ENCODE results near the gene CFAP119.

DNA sequence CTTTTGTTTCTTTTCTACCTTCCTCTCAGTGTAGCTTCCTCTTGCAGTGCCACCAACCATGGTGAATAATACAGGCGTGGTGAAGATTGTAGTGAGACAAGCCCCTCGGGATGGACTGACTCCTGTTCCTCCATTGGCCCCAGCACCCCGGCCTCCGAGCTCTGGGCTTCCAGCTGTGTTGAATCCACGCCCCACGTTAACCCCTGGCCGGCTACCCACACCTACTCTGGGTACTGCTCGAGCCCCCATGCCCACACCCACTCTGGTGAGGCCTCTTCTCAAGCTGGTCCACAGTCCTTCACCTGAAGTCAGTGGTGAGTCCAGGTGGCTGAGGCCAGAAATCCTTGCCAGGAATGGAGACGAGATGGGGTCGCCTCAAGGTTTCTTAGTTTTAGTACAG is 38.9 kb downstream of the CFAP119 start:
- TF ChIP-seq, protein P1, sequence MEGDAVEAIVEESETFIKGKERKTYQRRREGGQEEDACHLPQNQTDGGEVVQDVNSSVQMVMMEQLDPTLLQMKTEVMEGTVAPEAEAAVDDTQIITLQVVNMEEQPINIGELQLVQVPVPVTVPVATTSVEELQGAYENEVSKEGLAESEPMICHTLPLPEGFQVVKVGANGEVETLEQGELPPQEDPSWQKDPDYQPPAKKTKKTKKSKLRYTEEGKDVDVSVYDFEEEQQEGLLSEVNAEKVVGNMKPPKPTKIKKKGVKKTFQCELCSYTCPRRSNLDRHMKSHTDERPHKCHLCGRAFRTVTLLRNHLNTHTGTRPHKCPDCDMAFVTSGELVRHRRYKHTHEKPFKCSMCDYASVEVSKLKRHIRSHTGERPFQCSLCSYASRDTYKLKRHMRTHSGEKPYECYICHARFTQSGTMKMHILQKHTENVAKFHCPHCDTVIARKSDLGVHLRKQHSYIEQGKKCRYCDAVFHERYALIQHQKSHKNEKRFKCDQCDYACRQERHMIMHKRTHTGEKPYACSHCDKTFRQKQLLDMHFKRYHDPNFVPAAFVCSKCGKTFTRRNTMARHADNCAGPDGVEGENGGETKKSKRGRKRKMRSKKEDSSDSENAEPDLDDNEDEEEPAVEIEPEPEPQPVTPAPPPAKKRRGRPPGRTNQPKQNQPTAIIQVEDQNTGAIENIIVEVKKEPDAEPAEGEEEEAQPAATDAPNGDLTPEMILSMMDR (IDR thresholded peaks at IDR 0.05; ENCODE audit: low read depth, low read length): no peak
- TF ChIP-seq POLR2A (IDR thresholded peaks at IDR 0.05; ENCODE audit: extremely low read depth, insufficient read length) (no peak), MAX (IDR thresholded peaks at IDR 0.05; ENCODE audit: low read depth, low read length) (no peak)

Measured in NB4 (cell line).